GM19240 (cell line): ENCODE measurements around the gene DNAAF9.

Experiments
- DNase-seq: peaks from one replicate; pipeline ENCODE4 v3.0.0; 2011; ENCODE audit warnings: low spot score; ENCODE audit not compliant: insufficient read length

DNAAF9 gene

GRCh38 chr20:3412600-3413392 lies 5.3 kb upstream of the DNAAF9 start:
- DNase-seq = no peak

- DNase-seq = no peak
Measured at GRCh38 chr20:3410464-3410863, 3.0 kb upstream of the DNAAF9 start.

GRCh38 chr20:3409417-3409816 lies 1.9 kb upstream of the DNAAF9 start:
- DNase-seq = no peak

DNA sequence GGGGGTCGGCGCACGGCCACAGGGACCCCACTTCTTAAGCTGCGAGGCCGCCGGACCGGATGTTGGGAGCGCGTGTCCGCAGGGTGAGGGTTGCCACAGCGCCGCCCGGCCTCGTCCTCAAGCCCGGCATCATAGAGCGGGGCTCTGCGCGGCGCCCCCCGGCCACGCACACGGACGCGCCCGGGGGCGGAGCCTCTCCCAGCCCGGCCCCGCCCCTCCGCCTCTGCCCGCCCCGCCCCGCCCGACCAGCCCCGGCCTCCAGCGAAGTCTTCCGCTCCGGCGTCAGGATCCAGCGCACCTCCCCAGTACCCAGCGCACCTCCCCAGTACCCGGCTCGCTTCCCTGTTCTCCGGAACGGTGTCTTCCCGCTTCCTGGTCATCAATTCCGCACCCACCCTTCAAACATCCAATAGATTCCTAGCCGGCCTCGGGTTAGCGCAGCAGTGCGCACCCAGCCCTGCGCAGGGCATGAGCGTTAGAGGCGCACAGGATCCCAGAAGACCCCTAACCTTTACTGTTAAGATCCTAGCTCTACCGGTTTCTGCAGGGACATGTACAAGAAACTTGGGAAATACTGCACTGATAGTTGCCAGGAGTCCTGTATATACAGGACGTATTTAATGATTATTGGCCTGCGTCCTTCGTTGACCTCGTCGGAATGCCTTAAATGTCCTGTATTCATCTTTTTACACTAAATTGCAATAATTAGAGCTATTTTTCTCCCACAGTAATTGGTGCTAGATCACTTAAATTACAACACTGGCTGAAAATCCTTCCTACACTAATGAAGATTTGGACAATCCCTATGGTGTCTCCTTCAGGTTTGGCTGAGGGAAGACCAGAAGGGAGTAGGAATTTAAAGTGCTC lies 535 bp upstream of the DNAAF9 start:
- DNase-seq = peak; percentile 64

DNA sequence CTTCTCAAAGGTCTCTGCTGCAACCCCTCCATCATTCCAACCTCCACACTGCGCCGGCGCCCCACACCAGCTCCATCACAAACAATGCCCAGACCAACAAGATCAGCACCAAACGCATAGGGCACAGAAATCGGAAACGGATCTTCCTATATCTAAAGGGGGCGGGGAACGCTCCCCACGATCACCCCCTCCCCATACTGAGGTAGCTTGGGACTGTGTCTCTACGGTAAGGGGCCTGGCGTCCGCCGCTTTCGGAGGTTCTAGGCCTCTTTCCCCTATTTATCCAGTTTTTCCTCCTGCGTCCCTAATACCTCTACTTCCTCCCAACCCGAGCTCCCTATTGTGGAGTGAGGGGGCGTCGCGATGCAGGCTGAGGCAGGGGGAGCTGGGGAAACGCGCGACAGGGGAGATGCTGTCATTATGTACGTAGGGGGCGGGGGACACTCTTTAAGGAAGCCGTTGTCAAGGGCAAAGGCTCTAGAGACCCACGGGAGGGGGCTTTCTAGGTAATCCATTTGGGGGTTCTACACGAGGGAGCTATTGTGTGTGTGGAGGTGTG lies 909 bp downstream of the DNAAF9 start:
- DNase-seq = no peak

- DNase-seq = no peak
Measured at GRCh38 chr20:3405696-3406358, 1.6 kb downstream of the DNAAF9 start.

GRCh38 chr20:3405139-3405538 lies 2.3 kb downstream of the DNAAF9 start:
- DNase-seq = no peak

DNA sequence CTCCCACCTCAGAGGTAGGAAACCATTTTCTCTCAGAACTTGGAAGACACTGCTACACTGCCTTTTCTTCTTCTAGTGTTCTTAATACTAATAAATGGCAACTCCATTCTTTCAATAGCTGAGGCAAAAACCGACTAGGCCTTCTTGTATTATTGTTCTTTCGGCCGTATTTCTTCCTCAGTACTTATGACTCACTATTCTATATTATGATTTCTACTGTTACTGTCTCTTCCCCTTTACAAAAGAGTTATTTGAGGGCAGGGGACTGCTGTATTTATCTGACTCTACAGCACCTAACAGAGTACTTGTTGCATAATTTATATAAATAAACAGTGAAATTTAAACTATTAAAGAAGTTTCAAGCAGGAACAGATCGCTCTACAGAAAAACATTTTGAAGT lies 3.1 kb downstream of the DNAAF9 start:
- no peak for DNase-seq

DNA sequence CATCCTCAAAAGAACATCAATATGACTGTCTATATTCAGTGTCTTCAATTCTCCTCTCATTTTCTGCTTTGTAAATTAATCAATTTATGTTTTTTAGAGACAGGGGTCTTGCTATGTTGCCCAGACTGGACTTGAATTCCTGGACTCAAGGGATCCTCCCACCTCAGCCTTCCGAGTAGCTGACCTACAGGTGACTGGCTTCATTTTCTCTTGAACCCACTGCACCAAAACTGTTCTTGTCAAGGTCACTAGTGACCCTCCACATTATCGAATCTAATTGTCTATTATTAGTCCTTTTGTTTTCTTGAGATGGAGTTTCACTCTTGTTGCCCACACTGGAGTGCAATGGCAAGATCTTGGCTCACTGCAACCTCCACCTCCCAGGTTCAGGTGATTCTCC lies 3.7 kb downstream of the DNAAF9 start:
- no peak for DNase-seq

DNA sequence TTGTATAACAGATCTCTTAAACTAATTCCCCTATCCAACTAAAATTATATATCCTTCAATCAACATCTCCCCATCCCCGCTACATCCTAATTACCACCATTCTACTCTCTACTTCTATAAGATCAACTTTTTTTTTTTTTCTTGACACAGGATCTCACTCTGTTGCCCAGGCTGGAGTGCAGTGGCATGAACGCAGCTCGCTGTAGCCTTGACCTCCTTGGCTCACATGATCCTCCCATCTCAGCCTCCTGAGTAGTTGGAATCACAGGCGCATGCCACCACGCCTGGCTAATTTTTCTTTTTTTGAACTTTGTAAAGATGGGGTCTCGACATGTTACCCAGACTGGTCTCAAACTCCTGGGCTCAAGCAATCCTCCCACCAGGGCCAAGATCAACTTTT lies 5.0 kb downstream of the DNAAF9 start:
- no peak for DNase-seq

- no peak for DNase-seq
Measured at GRCh38 chr20:3400260-3401155, 7.0 kb downstream of the DNAAF9 start.

GRCh38 chr20:3398681-3399252 lies 8.7 kb downstream of the DNAAF9 start:
- no peak for DNase-seq

- no peak for DNase-seq
Measured at GRCh38 chr20:3396492-3396891, 11.0 kb downstream of the DNAAF9 start.

- DNase-seq = no peak
Measured at GRCh38 chr20:3392756-3393155, 14.7 kb downstream of the DNAAF9 start.

GRCh38 chr20:3390759-3391425 lies 16.6 kb downstream of the DNAAF9 start:
- DNase-seq = no peak

DNA sequence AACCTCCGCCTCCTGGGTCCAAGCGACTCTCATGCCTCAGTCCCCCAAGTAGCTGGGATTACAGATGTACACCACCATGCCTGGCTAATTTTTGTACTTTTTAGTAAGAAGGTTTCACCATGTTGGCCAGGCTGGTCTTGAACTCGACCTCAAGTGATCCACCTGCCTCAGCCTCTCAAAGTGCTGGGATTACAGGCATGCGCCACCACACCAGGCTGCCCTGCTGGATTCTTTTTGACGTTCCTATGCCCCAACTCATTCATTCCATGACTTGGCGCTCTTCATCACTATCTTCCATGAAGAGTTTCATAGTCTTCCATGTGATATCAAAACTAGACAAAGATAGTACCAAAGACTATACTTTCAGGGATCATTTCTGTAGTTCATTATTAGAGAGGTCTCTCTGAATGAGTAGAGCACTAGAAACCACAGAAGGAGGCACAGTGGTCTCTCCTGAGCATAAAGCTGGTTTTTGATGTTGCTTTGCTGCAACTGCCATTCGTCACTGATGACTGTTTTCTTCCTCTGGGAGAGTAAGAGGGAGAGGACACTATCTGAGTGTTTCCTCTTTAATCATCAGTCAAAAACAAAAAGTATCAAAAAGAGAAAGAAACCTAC lies 23.5 kb downstream of the DNAAF9 start:
- no peak for DNase-seq

DNA sequence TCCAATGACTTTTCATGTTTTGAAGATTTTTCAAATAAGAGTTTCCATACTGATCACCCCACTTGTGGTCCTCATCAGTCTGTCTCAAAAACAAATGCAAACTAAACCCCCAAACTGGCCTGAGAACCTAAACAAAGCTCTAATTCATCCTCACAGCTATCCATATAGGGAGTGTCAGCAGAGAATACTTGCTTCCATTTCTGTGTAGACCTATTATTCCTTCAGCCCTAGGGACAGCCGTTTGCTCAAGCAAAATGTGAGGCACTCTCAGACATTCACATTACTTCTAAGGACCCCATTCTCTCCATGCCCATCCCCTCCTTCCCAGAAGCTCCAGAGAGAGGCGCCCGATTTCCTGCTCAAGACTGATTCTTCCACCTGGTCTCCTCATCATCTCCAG lies 24.6 kb downstream of the DNAAF9 start:
- no peak for DNase-seq

GRCh38 chr20:3380228-3381070 lies 27.0 kb downstream of the DNAAF9 start:
- no peak for DNase-seq
